22Rv1 (cell line): ENCODE results near the gene FAM50A.

Experiments used
- ZFX ChIP-seq: fragments of 450-650 bp; IDR thresholded peaks from 2 replicates; pipeline ENCODE4 v1.6.1; 2017; ENCODE audit warnings: antibody characterized with exemption, borderline replicate concordance
- TF ChIP-seq, protein P1 (sequence below): fragments of 450-650 bp; IDR thresholded peaks from 2 replicates; pipeline ENCODE4 v1.5.1; 2017; ENCODE audit warnings: mild to moderate bottlenecking

GRCh38 chrX:154429711-154430110, 14.2 kb upstream of the FAM50A start:
- TF ChIP-seq, protein P1, sequence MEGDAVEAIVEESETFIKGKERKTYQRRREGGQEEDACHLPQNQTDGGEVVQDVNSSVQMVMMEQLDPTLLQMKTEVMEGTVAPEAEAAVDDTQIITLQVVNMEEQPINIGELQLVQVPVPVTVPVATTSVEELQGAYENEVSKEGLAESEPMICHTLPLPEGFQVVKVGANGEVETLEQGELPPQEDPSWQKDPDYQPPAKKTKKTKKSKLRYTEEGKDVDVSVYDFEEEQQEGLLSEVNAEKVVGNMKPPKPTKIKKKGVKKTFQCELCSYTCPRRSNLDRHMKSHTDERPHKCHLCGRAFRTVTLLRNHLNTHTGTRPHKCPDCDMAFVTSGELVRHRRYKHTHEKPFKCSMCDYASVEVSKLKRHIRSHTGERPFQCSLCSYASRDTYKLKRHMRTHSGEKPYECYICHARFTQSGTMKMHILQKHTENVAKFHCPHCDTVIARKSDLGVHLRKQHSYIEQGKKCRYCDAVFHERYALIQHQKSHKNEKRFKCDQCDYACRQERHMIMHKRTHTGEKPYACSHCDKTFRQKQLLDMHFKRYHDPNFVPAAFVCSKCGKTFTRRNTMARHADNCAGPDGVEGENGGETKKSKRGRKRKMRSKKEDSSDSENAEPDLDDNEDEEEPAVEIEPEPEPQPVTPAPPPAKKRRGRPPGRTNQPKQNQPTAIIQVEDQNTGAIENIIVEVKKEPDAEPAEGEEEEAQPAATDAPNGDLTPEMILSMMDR: no peak
- TF ChIP-seq ZFX: no peak
